ENCODE data around the gene CHRNB2. TPM values are rescaled to one million over a fixed set of nuclear protein-coding genes. Genes with fewer than 3 reads are reported as not detected.

Gene CHRNB2
- total and polyA plus RNA-seq, 2 experiments from 2014 or later = not detected

DNA sequence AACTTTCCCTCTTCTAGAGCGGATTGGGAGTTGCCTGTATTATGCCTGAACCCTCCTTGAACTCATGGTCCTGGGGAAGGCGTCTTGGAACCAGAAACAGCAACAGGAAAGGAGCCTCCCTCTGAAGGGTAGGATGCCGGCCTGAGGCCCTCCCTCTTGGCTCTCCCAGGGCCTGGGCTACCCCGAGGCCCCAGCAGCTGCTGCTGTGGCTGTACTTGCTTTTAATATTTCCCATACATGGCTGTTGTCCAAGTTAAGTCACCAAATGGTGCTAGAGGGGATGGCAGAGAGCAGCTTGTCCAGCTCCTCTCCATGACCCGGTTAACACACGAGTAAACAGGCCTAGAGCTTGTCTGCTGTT lies 10.5 kb downstream of the CHRNB2 start:
- no peaks in the 10 kb centered on the region for H3K4me1 ChIP-seq (ENCODE audit: insufficient read depth)
- WGBS, 2 experiments (ENCODE audit: low coverage in 1 of 2, low lambda C conversion rate in 2 of 2, missing lambda C conversion rate in 2 of 2) = 32 to 39% methylated on average over 6 of the region's 6 CpGs
- no peaks in the 10 kb centered on the region for H3K79me2 ChIP-seq (ENCODE audit: insufficient read depth)
- no peak overlapping the region for H3K4me2 ChIP-seq (ENCODE audit: unreplicated experiment)
- in situ Hi-C loops (cut with MboI) = no loop called here
- no peaks in the 10 kb centered on the region for H3K9me3 ChIP-seq (ENCODE audit: low read depth)
- DNase-seq = no peak
- H3K27ac ChIP-seq = no peak overlapping the region
- H3K27me3 ChIP-seq (replicated peaks; ENCODE audit: insufficient read depth) = no peaks in the 10 kb centered on the region
- H3K9me2 ChIP-seq (ENCODE audit: insufficient read depth) = no peaks in the 10 kb centered on the region
- TF ChIP-seq EZH2phosphoT487 (IDR thresholded peaks at IDR 0.05; ENCODE audit: insufficient read depth, low read depth) (no peak), EZH2 (IDR thresholded peaks at IDR 0.05; ENCODE audit: insufficient read depth, poor library complexity, severe bottlenecking) (no peak)
- H3K4me3 ChIP-seq = no peak overlapping the region
- peaks cover 12% of the 10 kb centered on the region; the same call in 1 of the 2 replicates for H3F3A ChIP-seq (ENCODE audit: insufficient read depth)
- peaks cover 13% of the 10 kb centered on the region; the same call in 1 of the 2 replicates for H3K36me3 ChIP-seq (ENCODE audit: low read depth)
- H2AFZ ChIP-seq = no peak overlapping the region
- H3K9ac ChIP-seq = no peak overlapping the region
- no peaks in the 10 kb centered on the region for H4K20me1 ChIP-seq (ENCODE audit: insufficient read depth)

DNA sequence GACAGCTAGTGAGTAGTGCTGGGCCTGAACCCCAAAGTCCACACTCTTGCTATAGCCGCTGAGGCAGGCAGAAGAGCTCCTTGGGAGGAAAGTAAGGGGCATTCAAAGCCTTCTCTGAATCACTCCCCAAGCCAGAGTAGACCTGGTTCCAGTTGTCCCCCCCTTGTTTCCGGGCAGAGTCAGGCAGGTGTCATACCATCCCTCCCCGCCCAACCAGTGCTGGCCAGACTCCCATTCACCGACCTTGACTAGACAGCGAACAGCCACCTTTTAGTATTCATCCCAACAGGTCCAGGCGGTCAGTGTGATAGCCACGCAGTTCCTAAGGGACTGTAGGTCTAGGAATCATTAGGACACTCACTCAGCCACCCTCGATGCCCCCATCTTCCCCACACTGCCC lies 11.8 kb downstream of the CHRNB2 start:
- Histone ChIP-seq H3F3A (ENCODE audit: insufficient read depth) (peaks cover 19% of the 10 kb centered on the region; the same call in 1 of the 2 replicates), H3K27me3 (replicated peaks; ENCODE audit: insufficient read depth) (no peaks in the 10 kb centered on the region), H2AFZ (no peak overlapping the region), H3K4me2 (ENCODE audit: unreplicated experiment) (no peak overlapping the region), H3K36me3 (ENCODE audit: low read depth) (peaks cover 23% of the 10 kb centered on the region), H3K4me1 (ENCODE audit: insufficient read depth) (no peaks in the 10 kb centered on the region), H4K20me1 (ENCODE audit: insufficient read depth) (no peaks in the 10 kb centered on the region), H3K4me3 (no peak overlapping the region), H3K9me3 (ENCODE audit: low read depth) (no peaks in the 10 kb centered on the region), H3K79me2 (ENCODE audit: insufficient read depth) (no peaks in the 10 kb centered on the region), H3K9me2 (ENCODE audit: insufficient read depth) (no peaks in the 10 kb centered on the region), H3K9ac (no peak overlapping the region), H3K27ac (no peak overlapping the region)
- 93 to 95% methylated on average over 8 of the region's 8 CpGs for WGBS, 2 experiments (ENCODE audit: low coverage in 1 of 2, low lambda C conversion rate in 2 of 2, missing lambda C conversion rate in 2 of 2)
- no peak for TF ChIP-seq EZH2 (IDR thresholded peaks at IDR 0.05; ENCODE audit: insufficient read depth, poor library complexity, severe bottlenecking)
- TF ChIP-seq EZH2phosphoT487 (IDR thresholded peaks at IDR 0.05; ENCODE audit: insufficient read depth, low read depth) = no peak
- DNase-seq = no peak
- in situ Hi-C loops (cut with MboI) = no loop called here

DNA sequence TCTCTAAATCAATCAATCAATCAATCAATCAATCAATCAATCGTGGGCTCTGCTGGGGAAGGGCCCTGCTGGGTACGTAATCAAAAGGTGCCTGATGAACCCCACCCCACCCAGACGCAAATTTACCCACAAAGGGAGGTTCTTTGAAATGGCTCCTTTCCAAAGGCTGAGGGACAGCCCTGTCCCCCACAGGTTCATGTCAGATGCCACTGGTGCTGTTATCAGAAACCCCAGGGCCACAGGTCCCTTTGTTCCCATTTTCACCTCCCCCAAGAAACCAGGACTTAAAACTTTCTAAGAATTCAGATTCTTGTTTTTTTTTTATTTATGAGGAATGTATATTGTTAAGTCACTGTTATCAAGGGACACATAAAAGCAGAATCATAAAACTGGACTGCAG lies 14.2 kb downstream of the CHRNB2 start:
- WGBS, 2 experiments (ENCODE audit: low coverage in 1 of 2, low lambda C conversion rate in 2 of 2, missing lambda C conversion rate in 2 of 2) = 67 to 80% methylated on average over 3 of the region's 3 CpGs
- H4K20me1 ChIP-seq (ENCODE audit: insufficient read depth) = no peaks in the 10 kb centered on the region

DNA sequence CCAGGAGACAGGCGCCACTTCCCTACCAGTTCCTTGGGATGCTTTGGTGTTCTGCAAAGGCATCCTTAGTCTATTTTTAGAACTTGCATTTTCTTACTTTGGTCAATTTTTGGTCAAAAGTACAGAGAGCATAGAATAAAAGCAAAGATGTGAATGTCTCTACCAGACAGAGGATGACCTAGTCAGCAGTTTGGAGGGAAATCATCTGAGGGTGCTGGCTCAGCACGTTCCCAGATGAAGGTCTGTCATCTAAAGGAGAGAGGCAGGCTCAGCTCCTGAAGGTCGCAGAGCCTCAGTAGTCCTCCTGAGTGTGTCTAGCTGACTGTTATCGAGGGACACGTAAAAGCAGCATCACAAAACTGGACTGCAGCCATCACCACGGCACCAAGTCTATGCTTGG lies 15.3 kb downstream of the CHRNB2 start:
- Histone ChIP-seq H3K9me2 (ENCODE audit: insufficient read depth) (no peaks in the 10 kb centered on the region), H3K79me2 (ENCODE audit: insufficient read depth) (no peaks in the 10 kb centered on the region), H3K4me2 (ENCODE audit: unreplicated experiment) (no peak overlapping the region), H3K27ac (no peak overlapping the region), H4K20me1 (ENCODE audit: insufficient read depth) (no peaks in the 10 kb centered on the region), H3K4me3 (no peak overlapping the region), H3K27me3 (replicated peaks; ENCODE audit: insufficient read depth) (no peaks in the 10 kb centered on the region), H3K9ac (no peak overlapping the region), H3K4me1 (ENCODE audit: insufficient read depth) (no peaks in the 10 kb centered on the region), H2AFZ (no peak overlapping the region), H3K9me3 (ENCODE audit: low read depth) (no peaks in the 10 kb centered on the region), H3K36me3 (ENCODE audit: low read depth) (peaks cover 54% of the 10 kb centered on the region), H3F3A (ENCODE audit: insufficient read depth) (peaks cover 8% of the 10 kb centered on the region; the same call in 1 of the 2 replicates)
- in situ Hi-C loops (cut with MboI) = no loop called here
- DNase-seq = no peak
- WGBS, 2 experiments (ENCODE audit: low coverage in 1 of 2, low lambda C conversion rate in 2 of 2, missing lambda C conversion rate in 2 of 2) = 78 to 81% methylated on average over 6 of the region's 6 CpGs
- no peak for TF ChIP-seq EZH2 (IDR thresholded peaks at IDR 0.05; ENCODE audit: insufficient read depth, poor library complexity, severe bottlenecking)
- TF ChIP-seq EZH2phosphoT487 (IDR thresholded peaks at IDR 0.05; ENCODE audit: insufficient read depth, low read depth) = no peak

More for the DNA sequence above, 14.2 kb downstream of the CHRNB2 start:
- Histone ChIP-seq H3K9me3 (ENCODE audit: low read depth) (no peaks in the 10 kb centered on the region), H3F3A (ENCODE audit: insufficient read depth) (peaks cover 8% of the 10 kb centered on the region; the same call in 1 of the 2 replicates), H2AFZ (no peak overlapping the region), H3K4me3 (no peak overlapping the region), H3K79me2 (ENCODE audit: insufficient read depth) (no peaks in the 10 kb centered on the region), H3K9ac (no peak overlapping the region), H3K4me2 (ENCODE audit: unreplicated experiment) (no peak overlapping the region), H3K36me3 (ENCODE audit: low read depth) (peaks cover 44% of the 10 kb centered on the region), H3K27ac (no peak overlapping the region), H3K9me2 (ENCODE audit: insufficient read depth) (no peaks in the 10 kb centered on the region), H3K4me1 (ENCODE audit: insufficient read depth) (no peaks in the 10 kb centered on the region), H3K27me3 (replicated peaks; ENCODE audit: insufficient read depth) (no peaks in the 10 kb centered on the region)
- in situ Hi-C loops (cut with MboI) = no loop called here
- no peak for DNase-seq
- TF ChIP-seq EZH2phosphoT487 (IDR thresholded peaks at IDR 0.05; ENCODE audit: insufficient read depth, low read depth) = no peak
- TF ChIP-seq EZH2 (IDR thresholded peaks at IDR 0.05; ENCODE audit: insufficient read depth, poor library complexity, severe bottlenecking) = no peak

DNA sequence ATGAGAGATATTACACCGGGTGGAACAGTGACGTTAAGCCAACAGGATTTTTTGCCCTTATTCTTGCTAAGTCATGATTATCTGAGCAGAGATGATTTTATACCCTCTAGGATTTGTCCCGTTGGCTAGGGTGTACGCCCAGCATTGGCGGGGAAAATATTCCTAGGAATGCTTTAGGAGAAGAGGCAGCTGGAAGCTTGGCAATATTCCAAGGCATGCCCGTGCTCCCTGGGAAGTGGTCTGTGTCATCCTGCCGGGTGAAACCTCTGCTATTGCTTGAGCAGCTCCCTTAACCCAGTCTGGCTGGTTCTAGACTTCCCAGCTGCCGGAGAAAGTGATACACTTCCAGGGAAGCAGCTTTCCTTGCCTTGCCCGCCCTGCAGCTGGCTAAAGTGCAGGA lies 16.2 kb downstream of the CHRNB2 start:
- no peaks in the 10 kb centered on the region for H3K79me2 ChIP-seq (ENCODE audit: insufficient read depth)
- H3K4me2 ChIP-seq (ENCODE audit: unreplicated experiment) = no peak overlapping the region
- TF ChIP-seq EZH2phosphoT487 (IDR thresholded peaks at IDR 0.05; ENCODE audit: insufficient read depth, low read depth) = no peak
- no peak for TF ChIP-seq EZH2 (IDR thresholded peaks at IDR 0.05; ENCODE audit: insufficient read depth, poor library complexity, severe bottlenecking)
- H3K9me2 ChIP-seq (ENCODE audit: insufficient read depth) = no peaks in the 10 kb centered on the region
- no peaks in the 10 kb centered on the region for H3K27me3 ChIP-seq (replicated peaks; ENCODE audit: insufficient read depth)
- H4K20me1 ChIP-seq (ENCODE audit: insufficient read depth) = no peaks in the 10 kb centered on the region
- H3K4me3 ChIP-seq = no peak overlapping the region
- peaks cover 63% of the 10 kb centered on the region for H3K36me3 ChIP-seq (ENCODE audit: low read depth)
- no peaks in the 10 kb centered on the region for H3K9me3 ChIP-seq (ENCODE audit: low read depth)
- no peaks in the 10 kb centered on the region for H3K4me1 ChIP-seq (ENCODE audit: insufficient read depth)
- no peak overlapping the region for H2AFZ ChIP-seq
- H3K27ac ChIP-seq = no peak overlapping the region
- peaks cover 8% of the 10 kb centered on the region; the same call in 1 of the 2 replicates for H3F3A ChIP-seq (ENCODE audit: insufficient read depth)
- no peak for DNase-seq
- in situ Hi-C loops (cut with MboI) = no loop called here
- WGBS, 2 experiments (ENCODE audit: low coverage in 1 of 2, low lambda C conversion rate in 2 of 2, missing lambda C conversion rate in 2 of 2) = 68 to 72% methylated on average over 9 of the region's 9 CpGs
- no peak overlapping the region for H3K9ac ChIP-seq

Data from GM23248 (cell line).